Suprapubic skin (tissue), 4 donors: ENCODE results near the gene USP10. TPM values are rescaled to one million over a fixed set of nuclear protein-coding genes. Genes with fewer than 3 reads are reported as not detected.
"Not testable (repeated sequence)": the region's sequence is repeated elsewhere in the genome, so short reads cannot be mapped to it uniquely, and the experiment has no call there.

Source experiments
- DNase-seq, 2 donors: peaks; one replicate each; pipeline ENCODE4 v3.0.0-alpha.2; 2019; ENCODE audit warnings: low spot score in 2 of 2
- H3K27ac ChIP-seq: fragments of 200-600 bp; sonication (generic); one replicate; pipeline ENCODE4 v1.5.1; 2019
- H3K27me3 ChIP-seq: fragments of 200-600 bp; sonication (generic); one replicate; pipeline ENCODE4 v1.5.1; 2019
- H3K36me3 ChIP-seq: fragments of 200-600 bp; sonication (generic); one replicate; pipeline ENCODE4 v1.5.1; 2019
- H3K4me1 ChIP-seq: fragments of 200-600 bp; sonication (generic); one replicate; pipeline ENCODE4 v1.5.1; 2019
- H3K4me3 ChIP-seq: fragments of 200-600 bp; sonication (generic); one replicate; pipeline ENCODE4 v1.5.1; 2019; ENCODE audit warnings: mild to moderate bottlenecking
- H3K9me3 ChIP-seq: fragments of 200-600 bp; sonication (generic); one replicate; pipeline ENCODE4 v1.5.1; 2019
- EP300 ChIP-seq: sonication (generic); formaldehyde crosslinking; IDR thresholded peaks from one replicate; pipeline ENCODE4 v1.6.1; 2017; ENCODE audit warnings: antibody characterized with exemption
- POLR2A ChIP-seq, 2 donors: fragments of 450-650 bp; IDR thresholded peaks; one replicate each; pipeline ENCODE4 v1.6.1; 2017; ENCODE audit warnings: antibody characterized with exemption in 2 of 2, mild to moderate bottlenecking in 2 of 2, moderate library complexity in 2 of 2
- POLR2AphosphoS5 ChIP-seq, 3 donors: sonication (generic); formaldehyde crosslinking; IDR thresholded peaks; one replicate each; pipeline ENCODE4 v1.6.1; 2017; ENCODE audit warnings: antibody characterized with exemption in 3 of 3
- WGBS: methylation state at CpG from one replicate; pipeline ENCODE4 v1.1.5; 2018; 5-methylcytosine and 5-hydroxymethylcytosine counted together
- total RNA-seq, 4 donors: library from RNA; depleted of rRNA; stranded (reverse); fragments of >200 nt; gene quantifications; one replicate each; pipeline ENCODE4 v1.1.0, GENCODE V29; 2016
- TF ChIP-seq, protein P1 (sequence below), 2 donors: fragments of 200-600 bp in 1 of 2; fragments of 450-650 bp in 1 of 2; sonication (generic) in 1 of 2; IDR thresholded peaks; one replicate each; pipeline ENCODE4 v1.5.1; 2016 to 2019; ENCODE audit warnings: antibody characterized with exemption in 2 of 2, mild to moderate bottlenecking in 1 of 2, moderate library complexity in 1 of 2

The USP10 gene
- total RNA-seq, 4 donors from 2014 or later = 58.5 to 92.2 (median 69.8) TPM

GRCh38 chr16:84692451-84693214, 7.2 kb upstream of the USP10 start:
- H3K9me3 ChIP-seq = no peaks in the 10 kb centered on the region
- H3K27me3 ChIP-seq = no peaks in the 10 kb centered on the region
- no peak overlapping the region for H3K4me3 ChIP-seq
- TF ChIP-seq, protein P1, sequence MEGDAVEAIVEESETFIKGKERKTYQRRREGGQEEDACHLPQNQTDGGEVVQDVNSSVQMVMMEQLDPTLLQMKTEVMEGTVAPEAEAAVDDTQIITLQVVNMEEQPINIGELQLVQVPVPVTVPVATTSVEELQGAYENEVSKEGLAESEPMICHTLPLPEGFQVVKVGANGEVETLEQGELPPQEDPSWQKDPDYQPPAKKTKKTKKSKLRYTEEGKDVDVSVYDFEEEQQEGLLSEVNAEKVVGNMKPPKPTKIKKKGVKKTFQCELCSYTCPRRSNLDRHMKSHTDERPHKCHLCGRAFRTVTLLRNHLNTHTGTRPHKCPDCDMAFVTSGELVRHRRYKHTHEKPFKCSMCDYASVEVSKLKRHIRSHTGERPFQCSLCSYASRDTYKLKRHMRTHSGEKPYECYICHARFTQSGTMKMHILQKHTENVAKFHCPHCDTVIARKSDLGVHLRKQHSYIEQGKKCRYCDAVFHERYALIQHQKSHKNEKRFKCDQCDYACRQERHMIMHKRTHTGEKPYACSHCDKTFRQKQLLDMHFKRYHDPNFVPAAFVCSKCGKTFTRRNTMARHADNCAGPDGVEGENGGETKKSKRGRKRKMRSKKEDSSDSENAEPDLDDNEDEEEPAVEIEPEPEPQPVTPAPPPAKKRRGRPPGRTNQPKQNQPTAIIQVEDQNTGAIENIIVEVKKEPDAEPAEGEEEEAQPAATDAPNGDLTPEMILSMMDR (IDR thresholded peaks at IDR 0.05) = no peak
- TF ChIP-seq POLR2AphosphoS5 (IDR thresholded peaks at IDR 0.05) (no peak), EP300 (no peak), POLR2A (IDR thresholded peaks at IDR 0.05) (no peak)
- no peak for DNase-seq
- H3K27ac ChIP-seq = no peak overlapping the region
- 65% methylated on average over 6 of the region's 6 CpGs for WGBS
- no peaks in the 10 kb centered on the region for H3K36me3 ChIP-seq
- H3K4me1 ChIP-seq = no peaks in the 10 kb centered on the region

GRCh38 chr16:84693869-84694268, 5.9 kb upstream of the USP10 start:
- not testable (repeated sequence) for H3K36me3 ChIP-seq, H3K4me3 ChIP-seq, H3K27me3 ChIP-seq, H3K9me3 ChIP-seq, H3K27ac ChIP-seq, DNase-seq, H3K4me1 ChIP-seq
- 94% methylated on average over 10 of the region's 10 CpGs for WGBS

- Histone ChIP-seq H3K4me1 (peaks cover 6% of the 10 kb centered on the region), H3K27ac (no peak overlapping the region), H3K9me3 (no peaks in the 10 kb centered on the region), H3K27me3 (no peaks in the 10 kb centered on the region), H3K36me3 (no peaks in the 10 kb centered on the region), H3K4me3 (no peak overlapping the region)
- WGBS = 97% methylated on average over 2 of the region's 2 CpGs
- TF ChIP-seq, protein P1 (IDR thresholded peaks at IDR 0.05) = no peak
- TF ChIP-seq POLR2AphosphoS5 (IDR thresholded peaks at IDR 0.05) (no peak), EP300 (no peak), POLR2A (IDR thresholded peaks at IDR 0.05) (no peak)
- DNase-seq = no peak
Observed at GRCh38 chr16:84694980-84695379, 4.8 kb upstream of the USP10 start.

- Histone ChIP-seq H3K4me3 (peak overlapping the region; percentile 100), H3K36me3 (no peaks in the 10 kb centered on the region), H3K4me1 (peaks cover 33% of the 10 kb centered on the region), H3K27ac (peak overlapping the region; percentile 26), H3K27me3 (no peaks in the 10 kb centered on the region), H3K9me3 (no peaks in the 10 kb centered on the region)
- 26% methylated on average over 29 of the region's 29 CpGs for WGBS
- no peak for TF ChIP-seq POLR2AphosphoS5 (IDR thresholded peaks at IDR 0.05)
- TF ChIP-seq, protein P1 (IDR thresholded peaks at IDR 0.05) = no peak
- TF ChIP-seq POLR2A (IDR thresholded peaks at IDR 0.05) = no peak
- TF ChIP-seq EP300 = no peak
- DNase-seq = no peak
Observed at GRCh38 chr16:84699147-84699711, 571 bp upstream of the USP10 start.

- peak overlapping the region; percentile 92 for H3K27ac ChIP-seq
- no peaks in the 10 kb centered on the region for H3K27me3 ChIP-seq
- H3K4me1 ChIP-seq = peaks cover 33% of the 10 kb centered on the region
- TF ChIP-seq, protein P1 (IDR thresholded peaks at IDR 0.05) = no peak
- TF ChIP-seq POLR2A (IDR thresholded peaks at IDR 0.05) (no peak), EP300 (no peak), POLR2AphosphoS5 (IDR thresholded peaks at IDR 0.05) (no peak)
- H3K9me3 ChIP-seq = no peaks in the 10 kb centered on the region
- 4% methylated on average over 14 of the region's 28 CpGs for WGBS
- peak overlapping the region; percentile 100 for H3K4me3 ChIP-seq
- no peaks in the 10 kb centered on the region for H3K36me3 ChIP-seq
- no peak for DNase-seq
Observed at GRCh38 chr16:84700446-84701300, 873 bp downstream of the USP10 start.
